SK-N-SH (cell line): Measurements from ENCODE around the gene ASIC3.

Source experiments
- FOSL2 ChIP-seq: IDR thresholded peaks from 2 replicates; pipeline ENCODE4 v1.4.0; 2012; ENCODE audit warnings: low read depth, mild to moderate bottlenecking, moderate library complexity, borderline replicate concordance
- TAF1 ChIP-seq: IDR thresholded peaks from 2 replicates; pipeline ENCODE4 v1.6.1; 2012; ENCODE audit warnings: low read depth, mild to moderate bottlenecking, low read length, moderate library complexity, borderline replicate concordance
- TF ChIP-seq, protein P1 (sequence below): fragments of 200-600 bp; sonication (generic); IDR thresholded peaks from 2 replicates; pipeline ENCODE4 v1.6.1; 2017; ENCODE audit warnings: antibody characterized with exemption, mild to moderate bottlenecking, moderate library complexity
- TF ChIP-seq, protein P2 (sequence below): IDR thresholded peaks from 2 replicates; pipeline ENCODE4 v1.4.0; 2012; ENCODE audit warnings: low read depth, borderline replicate concordance

DNA sequence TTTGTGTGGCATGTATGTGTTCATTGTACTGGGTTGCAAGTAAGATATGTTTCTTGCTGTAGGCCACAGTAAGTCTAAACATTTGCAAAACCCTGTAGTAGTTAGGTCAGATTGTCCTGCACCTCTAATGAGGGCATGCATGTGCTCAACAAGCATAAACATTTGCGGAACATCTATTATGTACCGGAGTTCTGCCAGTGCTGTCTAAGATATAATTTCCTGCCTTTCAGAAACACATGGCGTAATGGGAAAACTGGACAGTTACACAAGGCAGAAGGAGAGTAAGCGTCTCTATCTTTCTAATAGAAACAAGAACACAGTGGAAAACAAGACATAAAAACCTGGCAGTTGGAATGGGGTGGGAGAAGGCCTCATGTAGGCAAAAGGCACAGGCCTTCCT lies 17.3 kb upstream of the ASIC3 start:
- no peak for TF ChIP-seq TAF1
- TF ChIP-seq, protein P1, sequence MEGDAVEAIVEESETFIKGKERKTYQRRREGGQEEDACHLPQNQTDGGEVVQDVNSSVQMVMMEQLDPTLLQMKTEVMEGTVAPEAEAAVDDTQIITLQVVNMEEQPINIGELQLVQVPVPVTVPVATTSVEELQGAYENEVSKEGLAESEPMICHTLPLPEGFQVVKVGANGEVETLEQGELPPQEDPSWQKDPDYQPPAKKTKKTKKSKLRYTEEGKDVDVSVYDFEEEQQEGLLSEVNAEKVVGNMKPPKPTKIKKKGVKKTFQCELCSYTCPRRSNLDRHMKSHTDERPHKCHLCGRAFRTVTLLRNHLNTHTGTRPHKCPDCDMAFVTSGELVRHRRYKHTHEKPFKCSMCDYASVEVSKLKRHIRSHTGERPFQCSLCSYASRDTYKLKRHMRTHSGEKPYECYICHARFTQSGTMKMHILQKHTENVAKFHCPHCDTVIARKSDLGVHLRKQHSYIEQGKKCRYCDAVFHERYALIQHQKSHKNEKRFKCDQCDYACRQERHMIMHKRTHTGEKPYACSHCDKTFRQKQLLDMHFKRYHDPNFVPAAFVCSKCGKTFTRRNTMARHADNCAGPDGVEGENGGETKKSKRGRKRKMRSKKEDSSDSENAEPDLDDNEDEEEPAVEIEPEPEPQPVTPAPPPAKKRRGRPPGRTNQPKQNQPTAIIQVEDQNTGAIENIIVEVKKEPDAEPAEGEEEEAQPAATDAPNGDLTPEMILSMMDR: no peak
- no peak for TF ChIP-seq FOSL2
- TF ChIP-seq, protein P2, sequence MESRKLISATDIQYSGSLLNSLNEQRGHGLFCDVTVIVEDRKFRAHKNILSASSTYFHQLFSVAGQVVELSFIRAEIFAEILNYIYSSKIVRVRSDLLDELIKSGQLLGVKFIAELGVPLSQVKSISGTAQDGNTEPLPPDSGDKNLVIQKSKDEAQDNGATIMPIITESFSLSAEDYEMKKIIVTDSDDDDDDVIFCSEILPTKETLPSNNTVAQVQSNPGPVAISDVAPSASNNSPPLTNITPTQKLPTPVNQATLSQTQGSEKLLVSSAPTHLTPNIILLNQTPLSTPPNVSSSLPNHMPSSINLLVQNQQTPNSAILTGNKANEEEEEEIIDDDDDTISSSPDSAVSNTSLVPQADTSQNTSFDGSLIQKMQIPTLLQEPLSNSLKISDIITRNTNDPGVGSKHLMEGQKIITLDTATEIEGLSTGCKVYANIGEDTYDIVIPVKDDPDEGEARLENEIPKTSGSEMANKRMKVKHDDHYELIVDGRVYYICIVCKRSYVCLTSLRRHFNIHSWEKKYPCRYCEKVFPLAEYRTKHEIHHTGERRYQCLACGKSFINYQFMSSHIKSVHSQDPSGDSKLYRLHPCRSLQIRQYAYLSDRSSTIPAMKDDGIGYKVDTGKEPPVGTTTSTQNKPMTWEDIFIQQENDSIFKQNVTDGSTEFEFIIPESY: no peak
